ENCODE data around the gene ICOS.

GRCh38 chr2:203936949-203937348 is 386 bp downstream of the ICOS start:
- TF ChIP-seq CTCF (IDR thresholded peaks at IDR 0.05; ENCODE audit: insufficient read depth, low read length, poor library complexity, severe bottlenecking) = no peak
- TF ChIP-seq EZH2phosphoT487 (conservative IDR thresholded peaks at IDR 0.05; ENCODE audit: low read length) = no peak

All from SU-DHL-6 (cell line).